Measurements from ENCODE around the gene DNAH2. TPM values are rescaled to one million over a fixed set of nuclear protein-coding genes. Genes with fewer than 3 reads are reported as not detected.

The DNAH2 gene
- polyA plus RNA-seq, 1 of the 3 experiments (the other 2 are of a cell fraction) = 0.13 TPM

DNA sequence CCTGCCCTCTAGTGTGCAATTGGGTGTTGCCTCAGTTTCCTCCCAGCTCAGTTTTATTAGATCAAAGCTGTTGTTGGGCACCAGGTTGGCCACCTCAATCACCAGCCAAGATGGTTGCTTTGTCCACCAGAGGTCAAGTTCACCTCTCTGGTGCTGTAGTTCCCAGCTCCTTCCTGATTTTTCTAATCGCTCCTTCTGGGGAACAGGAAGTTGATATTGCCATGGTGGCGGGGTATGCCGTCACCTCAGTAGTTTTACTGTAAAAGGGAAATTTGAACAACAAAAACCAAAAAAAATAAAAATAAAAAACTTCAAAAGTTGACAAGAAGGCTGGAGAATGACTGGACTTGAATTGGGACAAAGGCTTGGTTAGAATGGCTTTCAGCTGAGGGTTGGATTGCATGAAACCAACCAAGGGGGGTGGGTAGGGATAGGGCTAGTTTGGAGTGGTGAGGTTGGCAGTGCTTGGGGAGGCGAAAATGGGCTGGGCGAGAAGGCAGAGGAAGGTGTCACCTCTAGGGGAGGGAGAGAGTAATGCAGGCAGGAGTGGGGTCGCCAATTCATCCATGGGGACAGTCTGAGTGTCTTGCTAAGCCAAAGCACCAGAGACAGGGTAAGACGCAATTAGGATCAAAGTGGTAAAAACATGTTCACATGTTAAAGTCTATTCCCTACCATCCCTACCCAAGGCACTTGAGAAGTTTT is 6.3 kb upstream of the DNAH2 start:
- Histone ChIP-seq H3K9me2 (no peaks in the 10 kb centered on the region), H3K4me1 (ENCODE audit: control insufficient read depth in 1 of 2, insufficient read depth in 2 of 2, low read depth in 1 of 2, low read length in 1 of 2) (peaks cover 0 to 27% of the 10 kb centered on the region in 2 experiments; a peak in 1 of 4 replicates), H3K4me2 (no peak overlapping the region), H3K79me2 (ENCODE audit: insufficient read depth) (no peaks in the 10 kb centered on the region), H3K27ac (ENCODE audit: low read depth in 2 of 2, low read length in 1 of 2) (no peak overlapping the region), H3K9ac (no peak overlapping the region), H4K20me1 (ENCODE audit: insufficient read depth) (no peaks in the 10 kb centered on the region), H3K4me3 (ENCODE audit: low read depth in 2 of 2, low read length in 1 of 2) (no peak overlapping the region), H3K36me3 (replicated peaks in 1 of 2; ENCODE audit: control insufficient read depth in 1 of 2, insufficient read depth in 2 of 2, low read length in 1 of 2) (peaks cover 0 to 2% of the 10 kb centered on the region in 2 experiments), H3F3A (replicated peaks; ENCODE audit: insufficient read depth) (no peaks in the 10 kb centered on the region), H3K9me3 (no peaks in the 10 kb centered on the region), H2AFZ (ENCODE audit: low read depth) (no peak overlapping the region), H3K27me3 (ENCODE audit: insufficient read depth) (no peaks in the 10 kb centered on the region)
- WGBS (ENCODE audit: low lambda C conversion rate) = 86% methylated on average over 7 of the region's 7 CpGs
- POLR2A ChIA-PET = no interaction called here
- DNase-seq = peak; percentile 60
- TF ChIP-seq, protein P1, sequence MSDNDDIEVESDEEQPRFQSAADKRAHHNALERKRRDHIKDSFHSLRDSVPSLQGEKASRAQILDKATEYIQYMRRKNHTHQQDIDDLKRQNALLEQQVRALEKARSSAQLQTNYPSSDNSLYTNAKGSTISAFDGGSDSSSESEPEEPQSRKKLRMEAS (IDR thresholded peaks at IDR 0.05; ENCODE audit: low read depth) = no peak
- TF ChIP-seq, protein P2, sequence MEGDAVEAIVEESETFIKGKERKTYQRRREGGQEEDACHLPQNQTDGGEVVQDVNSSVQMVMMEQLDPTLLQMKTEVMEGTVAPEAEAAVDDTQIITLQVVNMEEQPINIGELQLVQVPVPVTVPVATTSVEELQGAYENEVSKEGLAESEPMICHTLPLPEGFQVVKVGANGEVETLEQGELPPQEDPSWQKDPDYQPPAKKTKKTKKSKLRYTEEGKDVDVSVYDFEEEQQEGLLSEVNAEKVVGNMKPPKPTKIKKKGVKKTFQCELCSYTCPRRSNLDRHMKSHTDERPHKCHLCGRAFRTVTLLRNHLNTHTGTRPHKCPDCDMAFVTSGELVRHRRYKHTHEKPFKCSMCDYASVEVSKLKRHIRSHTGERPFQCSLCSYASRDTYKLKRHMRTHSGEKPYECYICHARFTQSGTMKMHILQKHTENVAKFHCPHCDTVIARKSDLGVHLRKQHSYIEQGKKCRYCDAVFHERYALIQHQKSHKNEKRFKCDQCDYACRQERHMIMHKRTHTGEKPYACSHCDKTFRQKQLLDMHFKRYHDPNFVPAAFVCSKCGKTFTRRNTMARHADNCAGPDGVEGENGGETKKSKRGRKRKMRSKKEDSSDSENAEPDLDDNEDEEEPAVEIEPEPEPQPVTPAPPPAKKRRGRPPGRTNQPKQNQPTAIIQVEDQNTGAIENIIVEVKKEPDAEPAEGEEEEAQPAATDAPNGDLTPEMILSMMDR (IDR thresholded peaks at IDR 0.05) = peak; percentile 30; the same call in 1 of the 2 replicates
- CTCF ChIA-PET = interaction anchor here (8.2 kb wide), 1 partner anchor 23 kb away, joined by 82 read pairs; the partner anchor contains the start of genes TP53 and WRAP53

DNA sequence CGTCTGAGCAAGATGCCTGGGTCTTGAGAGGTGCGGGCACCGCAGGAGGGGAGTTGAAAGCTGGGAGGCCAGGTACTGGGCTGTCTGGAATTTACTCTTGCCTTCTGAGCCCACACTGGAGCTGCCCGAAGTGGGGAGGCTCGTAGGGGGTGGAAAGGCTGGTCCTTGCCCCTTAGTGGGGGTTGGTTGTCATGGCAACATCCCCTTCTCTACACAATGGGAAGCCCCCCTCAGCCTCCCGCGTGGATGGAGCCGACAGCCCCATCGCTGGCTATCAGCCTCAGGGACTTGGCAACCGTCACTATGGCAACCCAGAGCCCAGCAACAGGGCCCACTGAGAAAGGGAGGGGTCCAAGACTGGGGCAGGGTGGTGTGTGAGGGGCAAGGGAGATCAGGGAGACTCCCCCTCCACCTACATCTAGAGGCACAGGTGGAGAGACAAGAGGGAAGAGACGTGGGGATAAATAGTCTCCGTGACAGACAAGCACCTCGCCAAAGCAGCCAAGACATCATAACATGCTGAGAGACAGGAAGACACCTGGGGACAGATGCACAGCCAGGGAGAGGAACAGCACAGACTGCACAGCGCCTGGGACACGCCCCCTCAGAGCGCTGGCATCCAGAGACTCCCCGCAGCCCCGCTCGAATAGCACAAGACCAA is 5.3 kb upstream of the DNAH2 start:
- Histone ChIP-seq H2AFZ (ENCODE audit: low read depth) (no peak overlapping the region), H4K20me1 (ENCODE audit: insufficient read depth) (no peaks in the 10 kb centered on the region), H3K27me3 (ENCODE audit: insufficient read depth) (no peaks in the 10 kb centered on the region), H3K9me2 (no peaks in the 10 kb centered on the region), H3K4me1 (ENCODE audit: control insufficient read depth in 1 of 2, insufficient read depth in 2 of 2, low read depth in 1 of 2, low read length in 1 of 2) (peaks cover 0 to 24% of the 10 kb centered on the region in 2 experiments; a peak in 1 of 4 replicates), H3F3A (replicated peaks; ENCODE audit: insufficient read depth) (no peaks in the 10 kb centered on the region), H3K9ac (no peak overlapping the region), H3K4me2 (no peak overlapping the region), H3K79me2 (ENCODE audit: insufficient read depth) (no peaks in the 10 kb centered on the region), H3K36me3 (replicated peaks in 1 of 2; ENCODE audit: control insufficient read depth in 1 of 2, insufficient read depth in 2 of 2, low read length in 1 of 2) (peaks cover 0 to 2% of the 10 kb centered on the region in 2 experiments), H3K4me3 (ENCODE audit: low read depth in 2 of 2, low read length in 1 of 2) (no peak overlapping the region), H3K9me3 (no peaks in the 10 kb centered on the region), H3K27ac (ENCODE audit: low read depth in 2 of 2, low read length in 1 of 2) (no peak overlapping the region)
- ChIA-PET CTCF (interaction anchor here (8.2 kb wide), 1 partner anchor 24 kb away, joined by 82 read pairs; the partner anchor contains the start of genes TP53 and WRAP53), POLR2A (no interaction called here)
- DNase-seq = peak; percentile 70
- 30% methylated on average over 14 of the region's 19 CpGs for WGBS (ENCODE audit: low lambda C conversion rate)
- TF ChIP-seq NRF1 (IDR thresholded peaks at IDR 0.05; ENCODE audit: low read depth, low read length) (no peak), TAF1 (IDR thresholded peaks at IDR 0.05; ENCODE audit: borderline replicate concordance, low read depth, low read length) (no peak), RCOR1 (IDR thresholded peaks at IDR 0.05; ENCODE audit: low read length) (no peak), FOXM1 (IDR thresholded peaks at IDR 0.05; ENCODE audit: low read depth) (no peak), TCF12 (IDR thresholded peaks at IDR 0.05) (no peak), GABPA (IDR thresholded peaks at IDR 0.05; ENCODE audit: low read depth) (no peak), EZH2phosphoT487 (IDR thresholded peaks at IDR 0.05; ENCODE audit: borderline replicate concordance, low read depth) (no peak), SMC3 (IDR thresholded peaks at IDR 0.05; ENCODE audit: low read depth, low read length) (no peak)
- TF ChIP-seq, protein P3, sequence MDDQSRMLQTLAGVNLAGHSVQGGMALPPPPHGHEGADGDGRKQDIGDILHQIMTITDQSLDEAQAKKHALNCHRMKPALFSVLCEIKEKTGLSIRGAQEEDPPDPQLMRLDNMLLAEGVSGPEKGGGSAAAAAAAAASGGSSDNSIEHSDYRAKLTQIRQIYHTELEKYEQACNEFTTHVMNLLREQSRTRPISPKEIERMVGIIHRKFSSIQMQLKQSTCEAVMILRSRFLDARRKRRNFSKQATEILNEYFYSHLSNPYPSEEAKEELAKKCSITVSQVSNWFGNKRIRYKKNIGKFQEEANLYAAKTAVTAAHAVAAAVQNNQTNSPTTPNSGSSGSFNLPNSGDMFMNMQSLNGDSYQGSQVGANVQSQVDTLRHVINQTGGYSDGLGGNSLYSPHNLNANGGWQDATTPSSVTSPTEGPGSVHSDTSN (IDR thresholded peaks at IDR 0.05) = no peak
- TF ChIP-seq, protein P4, sequence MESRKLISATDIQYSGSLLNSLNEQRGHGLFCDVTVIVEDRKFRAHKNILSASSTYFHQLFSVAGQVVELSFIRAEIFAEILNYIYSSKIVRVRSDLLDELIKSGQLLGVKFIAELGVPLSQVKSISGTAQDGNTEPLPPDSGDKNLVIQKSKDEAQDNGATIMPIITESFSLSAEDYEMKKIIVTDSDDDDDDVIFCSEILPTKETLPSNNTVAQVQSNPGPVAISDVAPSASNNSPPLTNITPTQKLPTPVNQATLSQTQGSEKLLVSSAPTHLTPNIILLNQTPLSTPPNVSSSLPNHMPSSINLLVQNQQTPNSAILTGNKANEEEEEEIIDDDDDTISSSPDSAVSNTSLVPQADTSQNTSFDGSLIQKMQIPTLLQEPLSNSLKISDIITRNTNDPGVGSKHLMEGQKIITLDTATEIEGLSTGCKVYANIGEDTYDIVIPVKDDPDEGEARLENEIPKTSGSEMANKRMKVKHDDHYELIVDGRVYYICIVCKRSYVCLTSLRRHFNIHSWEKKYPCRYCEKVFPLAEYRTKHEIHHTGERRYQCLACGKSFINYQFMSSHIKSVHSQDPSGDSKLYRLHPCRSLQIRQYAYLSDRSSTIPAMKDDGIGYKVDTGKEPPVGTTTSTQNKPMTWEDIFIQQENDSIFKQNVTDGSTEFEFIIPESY (IDR thresholded peaks at IDR 0.05; ENCODE audit: borderline replicate concordance, low read depth) = no peak
- TF ChIP-seq, protein P5, sequence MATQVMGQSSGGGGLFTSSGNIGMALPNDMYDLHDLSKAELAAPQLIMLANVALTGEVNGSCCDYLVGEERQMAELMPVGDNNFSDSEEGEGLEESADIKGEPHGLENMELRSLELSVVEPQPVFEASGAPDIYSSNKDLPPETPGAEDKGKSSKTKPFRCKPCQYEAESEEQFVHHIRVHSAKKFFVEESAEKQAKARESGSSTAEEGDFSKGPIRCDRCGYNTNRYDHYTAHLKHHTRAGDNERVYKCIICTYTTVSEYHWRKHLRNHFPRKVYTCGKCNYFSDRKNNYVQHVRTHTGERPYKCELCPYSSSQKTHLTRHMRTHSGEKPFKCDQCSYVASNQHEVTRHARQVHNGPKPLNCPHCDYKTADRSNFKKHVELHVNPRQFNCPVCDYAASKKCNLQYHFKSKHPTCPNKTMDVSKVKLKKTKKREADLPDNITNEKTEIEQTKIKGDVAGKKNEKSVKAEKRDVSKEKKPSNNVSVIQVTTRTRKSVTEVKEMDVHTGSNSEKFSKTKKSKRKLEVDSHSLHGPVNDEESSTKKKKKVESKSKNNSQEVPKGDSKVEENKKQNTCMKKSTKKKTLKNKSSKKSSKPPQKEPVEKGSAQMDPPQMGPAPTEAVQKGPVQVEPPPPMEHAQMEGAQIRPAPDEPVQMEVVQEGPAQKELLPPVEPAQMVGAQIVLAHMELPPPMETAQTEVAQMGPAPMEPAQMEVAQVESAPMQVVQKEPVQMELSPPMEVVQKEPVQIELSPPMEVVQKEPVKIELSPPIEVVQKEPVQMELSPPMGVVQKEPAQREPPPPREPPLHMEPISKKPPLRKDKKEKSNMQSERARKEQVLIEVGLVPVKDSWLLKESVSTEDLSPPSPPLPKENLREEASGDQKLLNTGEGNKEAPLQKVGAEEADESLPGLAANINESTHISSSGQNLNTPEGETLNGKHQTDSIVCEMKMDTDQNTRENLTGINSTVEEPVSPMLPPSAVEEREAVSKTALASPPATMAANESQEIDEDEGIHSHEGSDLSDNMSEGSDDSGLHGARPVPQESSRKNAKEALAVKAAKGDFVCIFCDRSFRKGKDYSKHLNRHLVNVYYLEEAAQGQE (IDR thresholded peaks at IDR 0.05; ENCODE audit: low read depth, low read length) = no peak
- TF ChIP-seq, protein P2 (IDR thresholded peaks at IDR 0.05) = no peak

Measured in SK-N-SH (cell line).